GM23338 (cell line): ENCODE results near the gene UCP3. TPM values are rescaled to one million over a fixed set of nuclear protein-coding genes. Genes with fewer than 3 reads are reported as not detected.

Experiments
- ATAC-seq: fragments of 200-7000 bp; cut with Tn5 transposase; 3 replicates; pipeline ENCODE4 v1.9.1; 2020
- DNase-seq: peaks from one replicate; pipeline ENCODE4 v3.0.0-alpha.2; 2015; ENCODE audit warnings: low spot score
- H2AFZ ChIP-seq: fragments of 200-600 bp; sonication (generic); 2 replicates; pipeline ENCODE4 v1.8.0; 2016; ENCODE audit warnings: antibody characterized with exemption, mild to moderate bottlenecking, moderate library complexity
- H3F3A ChIP-seq: fragments of 200-600 bp; sonication (generic); replicated peaks from 2 replicates; pipeline ENCODE4 v1.8.0; 2017; ENCODE audit warnings: antibody characterized with exemption, mixed run types, low read depth
- H3K27ac ChIP-seq: fragments of 200-600 bp; sonication (generic); 2 replicates; pipeline ENCODE4 v1.6.1; 2016; ENCODE audit warnings: low read depth
- H3K27me3 ChIP-seq: fragments of 200-600 bp; sonication (generic); 2 replicates; pipeline ENCODE4 v1.8.0; 2016; ENCODE audit warnings: mild to moderate bottlenecking, mixed run types, moderate library complexity; ENCODE audit not compliant: insufficient read depth
- H3K36me3 ChIP-seq: fragments of 200-600 bp; sonication (generic); 2 replicates; pipeline ENCODE4 v1.8.0; 2016; ENCODE audit warnings: mild to moderate bottlenecking; ENCODE audit not compliant: insufficient read depth
- H3K4me1 ChIP-seq: fragments of 200-600 bp; sonication (generic); 2 replicates; pipeline ENCODE4 v1.8.0; 2016; ENCODE audit warnings: mild to moderate bottlenecking, moderate library complexity; ENCODE audit not compliant: insufficient read depth
- H3K4me2 ChIP-seq: fragments of 200-600 bp; sonication (generic); 2 replicates; pipeline ENCODE4 v1.7.1; 2017; ENCODE audit warnings: mixed run types
- H3K4me3 ChIP-seq: fragments of 200-600 bp; sonication (generic); 2 replicates; pipeline ENCODE4 v1.6.1; 2016; ENCODE audit warnings: mixed run types
- H3K79me2 ChIP-seq: fragments of 200-600 bp; sonication (generic); replicated peaks from 2 replicates; pipeline ENCODE4 v1.8.0; 2017; ENCODE audit warnings: mild to moderate bottlenecking; ENCODE audit not compliant: insufficient read depth
- H3K9me2 ChIP-seq: fragments of 200-600 bp; sonication (generic); 2 replicates; pipeline ENCODE4 v1.8.0; 2017; ENCODE audit not compliant: insufficient read depth
- H4K20me1 ChIP-seq: fragments of 200-600 bp; sonication (generic); replicated peaks from 2 replicates; pipeline ENCODE4 v1.8.0; 2017; ENCODE audit warnings: mild to moderate bottlenecking; ENCODE audit not compliant: insufficient read depth
- H3K27ac Mint-ChIP-seq: 2 replicates; pipeline ENCODE4 v1.8.0; 2020; ENCODE audit warnings: inconsistent platforms, mild to moderate bottlenecking, moderate library complexity, mixed read lengths
- H3K27me3 Mint-ChIP-seq: 3 replicates; pipeline ENCODE4 v1.8.0; 2022; ENCODE audit warnings: low read depth, mild to moderate bottlenecking, moderate library complexity, mixed read lengths, inconsistent platforms; ENCODE audit not compliant: insufficient read depth, poor library complexity
- H3K36me3 Mint-ChIP-seq: 3 replicates; pipeline ENCODE4 v1.8.0; 2021; ENCODE audit warnings: low read depth, mild to moderate bottlenecking, inconsistent platforms, moderate library complexity, mixed read lengths
- H3K4me1 Mint-ChIP-seq: 3 replicates; pipeline ENCODE4 v1.8.0; 2020; ENCODE audit warnings: mild to moderate bottlenecking, inconsistent platforms, mixed read lengths
- H3K4me3 Mint-ChIP-seq: 3 replicates; pipeline ENCODE4 v1.8.0; 2021; ENCODE audit warnings: moderate library complexity, mild to moderate bottlenecking, inconsistent platforms, mixed read lengths
- H3K9me3 Mint-ChIP-seq: 3 replicates; pipeline ENCODE4 v1.8.0; 2020; ENCODE audit warnings: moderate library complexity, mild to moderate bottlenecking, inconsistent platforms, mixed read lengths
- CREB1 ChIP-seq: fragments of 250-450 bp; sonication (Bioruptor Pico); IDR thresholded peaks from 2 replicates; pipeline ENCODE4 v1.5.0; 2020; ENCODE audit warnings: low read depth, mild to moderate bottlenecking, moderate library complexity
- EZH2 ChIP-seq: fragments of 200-600 bp; sonication (generic); IDR thresholded peaks from one replicate; pipeline ENCODE4 v1.8.0; 2017; ENCODE audit warnings: antibody characterized with exemption, mild to moderate bottlenecking, low read depth; ENCODE audit not compliant: unreplicated experiment
- EZH2phosphoT487 ChIP-seq: fragments of 200-600 bp; sonication (generic); IDR thresholded peaks from one replicate; pipeline ENCODE4 v1.8.1; 2018; ENCODE audit warnings: antibody characterized with exemption; ENCODE audit not compliant: unreplicated experiment
- JUNB ChIP-seq: IDR thresholded peaks from one replicate; pipeline ENCODE4 v1.6.1; 2016; ENCODE audit warnings: antibody characterized with exemption; ENCODE audit not compliant: unreplicated experiment
- NANOG ChIP-seq: IDR thresholded peaks from 2 replicates; pipeline ENCODE4 v1.6.1; 2016; ENCODE audit warnings: antibody characterized with exemption, borderline replicate concordance
- POLR2AphosphoS5 ChIP-seq: IDR thresholded peaks from 2 replicates; pipeline ENCODE4 v1.6.1; 2016; ENCODE audit warnings: antibody characterized with exemption, low read depth
- STAT1 ChIP-seq: IDR thresholded peaks from one replicate; pipeline ENCODE4 v1.6.1; 2016; ENCODE audit warnings: antibody characterized with exemption; ENCODE audit not compliant: unreplicated experiment
- ZNF114 ChIP-seq: fragments of 250-450 bp; sonication (Bioruptor Pico); IDR thresholded peaks from 2 replicates; pipeline ENCODE4 v1.5.0; 2020; ENCODE audit warnings: mild to moderate bottlenecking, moderate library complexity
- ZNF331 ChIP-seq: fragments of 250-450 bp; sonication (Bioruptor Pico); IDR thresholded peaks from 2 replicates; pipeline ENCODE4 v1.5.0; 2020; ENCODE audit warnings: low read depth, mild to moderate bottlenecking, moderate library complexity
- polyA plus RNA-seq: library from polyadenylated mRNA; unstranded; fragments of >200 nt; fragmentation: Nextera tagmentation; extraction: Ambion mirVana; gene quantifications from 2 replicates; pipeline ENCODE4 v1.2.1, GENCODE V29; 2016
- total RNA-seq: library from RNA; depleted of rRNA; stranded (reverse); fragments of >200 nt; shearing (Covaris generic); gene quantifications from 2 replicates; pipeline ENCODE4 v1.2.3, GENCODE V29; 2014
- TF ChIP-seq, protein P1 (sequence below): fragments of 250-450 bp; sonication (Bioruptor Pico); IDR thresholded peaks from 2 replicates; pipeline ENCODE4 v1.5.0; 2020; ENCODE audit warnings: mild to moderate bottlenecking, moderate library complexity
- TF ChIP-seq, protein P2 (sequence below): IDR thresholded peaks from 2 replicates; pipeline ENCODE4 v1.6.1; 2016; ENCODE audit warnings: antibody characterized with exemption
- TF ChIP-seq, protein P3 (sequence below), 2 experiments: fragments of 200-600 bp in 1 of 2; sonication (generic) in 1 of 2; conservative IDR thresholded peaks; 2 replicates each; pipeline versions ENCODE4 v1.5.1 to v1.6.1; 2016 to 2017; ENCODE audit warnings: antibody characterized with exemption in 2 of 2, low read depth in 2 of 2, mild to moderate bottlenecking in 2 of 2, moderate library complexity in 1 of 2
- TF ChIP-seq, protein P4 (sequence below): IDR thresholded peaks from one replicate; pipeline ENCODE4 v1.6.1; 2018; ENCODE audit warnings: antibody characterized with exemption; ENCODE audit not compliant: unreplicated experiment

Gene UCP3
- total and polyA plus RNA-seq, 2 experiments from 2014 or later: 0.21 to 0.40 TPM

DNA sequence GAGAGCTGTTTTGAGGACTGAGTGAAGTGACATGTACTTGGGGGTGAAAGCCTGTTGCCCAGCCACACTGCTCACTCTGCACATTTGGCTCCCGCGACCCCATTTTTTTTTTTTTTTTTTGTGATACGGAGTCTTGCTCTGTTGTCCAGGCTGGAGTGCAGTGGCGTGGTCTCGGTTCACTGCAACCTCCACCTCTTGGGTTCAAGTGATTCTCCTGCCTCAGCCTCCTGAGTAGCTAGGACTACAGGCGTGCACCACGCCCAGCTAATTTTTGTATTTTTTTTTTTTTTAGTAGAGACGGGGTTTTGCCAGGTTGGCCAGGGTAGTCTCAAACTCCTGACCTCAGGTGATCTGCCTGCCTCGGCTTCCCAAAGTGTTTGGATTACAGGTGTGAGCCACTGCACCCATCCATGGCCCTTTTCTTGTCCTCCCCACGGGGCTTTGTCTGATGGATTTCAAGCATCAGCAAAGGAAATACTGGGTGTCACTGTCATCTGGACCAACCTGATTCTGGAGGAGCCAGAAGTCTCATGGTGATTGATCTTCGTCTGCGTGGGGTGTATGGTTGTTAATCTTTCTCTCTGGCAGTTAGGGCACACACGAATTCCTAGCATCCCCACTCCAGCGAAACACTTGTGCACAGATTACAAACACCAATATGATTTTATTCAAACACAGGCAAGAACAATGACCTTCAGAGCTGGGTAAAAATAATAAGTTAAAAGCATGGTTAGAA lies 3.4 kb upstream of the UCP3 start:
- H3K36me3 ChIP-seq: no peaks in the 10 kb centered on the region
- no peaks in the 10 kb centered on the region for H3K27me3 ChIP-seq
- H4K20me1 ChIP-seq: no peaks in the 10 kb centered on the region
- Mint-ChIP-seq H3K36me3 (peaks cover 15% of the 10 kb centered on the region), H3K4me3 (no peak overlapping the region), H3K27ac (no peak overlapping the region), H3K27me3 (peaks cover 9% of the 10 kb centered on the region), H3K9me3 (no peaks in the 10 kb centered on the region), H3K4me1 (peaks cover 17% of the 10 kb centered on the region)
- no peak overlapping the region for H3K4me3 ChIP-seq
- DNase-seq (no peak), ATAC-seq (no peak)
- H2AFZ ChIP-seq: no peak overlapping the region
- no peaks in the 10 kb centered on the region for H3K79me2 ChIP-seq
- H3F3A ChIP-seq: no peaks in the 10 kb centered on the region
- 0 out of 2 replicates have a peak, but pooled peaks cover 5% of the 10 kb centered on the region for H3K4me1 ChIP-seq
- TF ChIP-seq POLR2AphosphoS5: no peak
- TF ChIP-seq, protein P1, sequence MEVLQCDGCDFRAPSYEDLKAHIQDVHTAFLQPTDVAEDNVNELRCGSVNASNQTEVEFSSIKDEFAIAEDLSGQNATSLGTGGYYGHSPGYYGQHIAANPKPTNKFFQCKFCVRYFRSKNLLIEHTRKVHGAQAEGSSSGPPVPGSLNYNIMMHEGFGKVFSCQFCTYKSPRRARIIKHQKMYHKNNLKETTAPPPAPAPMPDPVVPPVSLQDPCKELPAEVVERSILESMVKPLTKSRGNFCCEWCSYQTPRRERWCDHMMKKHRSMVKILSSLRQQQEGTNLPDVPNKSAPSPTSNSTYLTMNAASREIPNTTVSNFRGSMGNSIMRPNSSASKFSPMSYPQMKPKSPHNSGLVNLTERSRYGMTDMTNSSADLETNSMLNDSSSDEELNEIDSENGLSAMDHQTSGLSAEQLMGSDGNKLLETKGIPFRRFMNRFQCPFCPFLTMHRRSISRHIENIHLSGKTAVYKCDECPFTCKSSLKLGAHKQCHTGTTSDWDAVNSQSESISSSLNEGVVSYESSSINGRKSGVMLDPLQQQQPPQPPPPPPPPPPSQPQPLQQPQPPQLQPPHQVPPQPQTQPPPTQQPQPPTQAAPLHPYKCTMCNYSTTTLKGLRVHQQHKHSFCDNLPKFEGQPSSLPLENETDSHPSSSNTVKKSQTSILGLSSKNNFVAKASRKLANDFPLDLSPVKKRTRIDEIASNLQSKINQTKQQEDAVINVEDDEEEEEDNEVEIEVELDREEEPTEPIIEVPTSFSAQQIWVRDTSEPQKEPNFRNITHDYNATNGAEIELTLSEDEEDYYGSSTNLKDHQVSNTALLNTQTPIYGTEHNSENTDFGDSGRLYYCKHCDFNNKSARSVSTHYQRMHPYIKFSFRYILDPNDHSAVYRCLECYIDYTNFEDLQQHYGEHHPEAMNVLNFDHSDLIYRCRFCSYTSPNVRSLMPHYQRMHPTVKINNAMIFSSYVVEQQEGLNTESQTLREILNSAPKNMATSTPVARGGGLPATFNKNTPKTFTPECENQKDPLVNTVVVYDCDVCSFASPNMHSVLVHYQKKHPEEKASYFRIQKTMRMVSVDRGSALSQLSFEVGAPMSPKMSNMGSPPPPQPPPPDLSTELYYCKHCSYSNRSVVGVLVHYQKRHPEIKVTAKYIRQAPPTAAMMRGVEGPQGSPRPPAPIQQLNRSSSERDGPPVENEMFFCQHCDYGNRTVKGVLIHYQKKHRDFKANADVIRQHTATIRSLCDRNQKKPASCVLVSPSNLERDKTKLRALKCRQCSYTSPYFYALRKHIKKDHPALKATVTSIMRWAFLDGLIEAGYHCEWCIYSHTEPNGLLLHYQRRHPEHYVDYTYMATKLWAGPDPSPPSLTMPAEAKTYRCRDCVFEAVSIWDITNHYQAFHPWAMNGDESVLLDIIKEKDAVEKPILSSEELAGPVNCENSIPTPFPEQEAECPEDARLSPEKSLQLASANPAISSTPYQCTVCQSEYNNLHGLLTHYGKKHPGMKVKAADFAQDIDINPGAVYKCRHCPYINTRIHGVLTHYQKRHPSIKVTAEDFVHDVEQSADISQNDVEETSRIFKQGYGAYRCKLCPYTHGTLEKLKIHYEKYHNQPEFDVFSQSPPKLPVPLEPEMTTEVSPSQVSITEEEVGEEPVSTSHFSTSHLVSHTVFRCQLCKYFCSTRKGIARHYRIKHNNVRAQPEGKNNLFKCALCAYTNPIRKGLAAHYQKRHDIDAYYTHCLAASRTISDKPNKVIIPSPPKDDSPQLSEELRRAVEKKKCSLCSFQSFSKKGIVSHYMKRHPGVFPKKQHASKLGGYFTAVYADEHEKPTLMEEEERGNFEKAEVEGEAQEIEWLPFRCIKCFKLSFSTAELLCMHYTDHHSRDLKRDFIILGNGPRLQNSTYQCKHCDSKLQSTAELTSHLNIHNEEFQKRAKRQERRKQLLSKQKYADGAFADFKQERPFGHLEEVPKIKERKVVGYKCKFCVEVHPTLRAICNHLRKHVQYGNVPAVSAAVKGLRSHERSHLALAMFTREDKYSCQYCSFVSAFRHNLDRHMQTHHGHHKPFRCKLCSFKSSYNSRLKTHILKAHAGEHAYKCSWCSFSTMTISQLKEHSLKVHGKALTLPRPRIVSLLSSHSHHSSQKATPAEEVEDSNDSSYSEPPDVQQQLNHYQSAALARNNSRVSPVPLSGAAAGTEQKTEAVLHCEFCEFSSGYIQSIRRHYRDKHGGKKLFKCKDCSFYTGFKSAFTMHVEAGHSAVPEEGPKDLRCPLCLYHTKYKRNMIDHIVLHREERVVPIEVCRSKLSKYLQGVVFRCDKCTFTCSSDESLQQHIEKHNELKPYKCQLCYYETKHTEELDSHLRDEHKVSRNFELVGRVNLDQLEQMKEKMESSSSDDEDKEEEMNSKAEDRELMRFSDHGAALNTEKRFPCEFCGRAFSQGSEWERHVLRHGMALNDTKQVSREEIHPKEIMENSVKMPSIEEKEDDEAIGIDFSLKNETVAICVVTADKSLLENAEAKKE (CRISPR knock-in tag): no peak
- no peak for TF ChIP-seq NANOG
- TF ChIP-seq, protein P2, sequence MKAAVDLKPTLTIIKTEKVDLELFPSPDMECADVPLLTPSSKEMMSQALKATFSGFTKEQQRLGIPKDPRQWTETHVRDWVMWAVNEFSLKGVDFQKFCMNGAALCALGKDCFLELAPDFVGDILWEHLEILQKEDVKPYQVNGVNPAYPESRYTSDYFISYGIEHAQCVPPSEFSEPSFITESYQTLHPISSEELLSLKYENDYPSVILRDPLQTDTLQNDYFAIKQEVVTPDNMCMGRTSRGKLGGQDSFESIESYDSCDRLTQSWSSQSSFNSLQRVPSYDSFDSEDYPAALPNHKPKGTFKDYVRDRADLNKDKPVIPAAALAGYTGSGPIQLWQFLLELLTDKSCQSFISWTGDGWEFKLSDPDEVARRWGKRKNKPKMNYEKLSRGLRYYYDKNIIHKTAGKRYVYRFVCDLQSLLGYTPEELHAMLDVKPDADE: no peak
- TF ChIP-seq, protein P3, sequence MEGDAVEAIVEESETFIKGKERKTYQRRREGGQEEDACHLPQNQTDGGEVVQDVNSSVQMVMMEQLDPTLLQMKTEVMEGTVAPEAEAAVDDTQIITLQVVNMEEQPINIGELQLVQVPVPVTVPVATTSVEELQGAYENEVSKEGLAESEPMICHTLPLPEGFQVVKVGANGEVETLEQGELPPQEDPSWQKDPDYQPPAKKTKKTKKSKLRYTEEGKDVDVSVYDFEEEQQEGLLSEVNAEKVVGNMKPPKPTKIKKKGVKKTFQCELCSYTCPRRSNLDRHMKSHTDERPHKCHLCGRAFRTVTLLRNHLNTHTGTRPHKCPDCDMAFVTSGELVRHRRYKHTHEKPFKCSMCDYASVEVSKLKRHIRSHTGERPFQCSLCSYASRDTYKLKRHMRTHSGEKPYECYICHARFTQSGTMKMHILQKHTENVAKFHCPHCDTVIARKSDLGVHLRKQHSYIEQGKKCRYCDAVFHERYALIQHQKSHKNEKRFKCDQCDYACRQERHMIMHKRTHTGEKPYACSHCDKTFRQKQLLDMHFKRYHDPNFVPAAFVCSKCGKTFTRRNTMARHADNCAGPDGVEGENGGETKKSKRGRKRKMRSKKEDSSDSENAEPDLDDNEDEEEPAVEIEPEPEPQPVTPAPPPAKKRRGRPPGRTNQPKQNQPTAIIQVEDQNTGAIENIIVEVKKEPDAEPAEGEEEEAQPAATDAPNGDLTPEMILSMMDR (conservative IDR thresholded peaks at IDR 0.05; ENCODE audit: low read depth in 2 of 2): no peak
- no peak for TF ChIP-seq ZNF114
- TF ChIP-seq, protein P4, sequence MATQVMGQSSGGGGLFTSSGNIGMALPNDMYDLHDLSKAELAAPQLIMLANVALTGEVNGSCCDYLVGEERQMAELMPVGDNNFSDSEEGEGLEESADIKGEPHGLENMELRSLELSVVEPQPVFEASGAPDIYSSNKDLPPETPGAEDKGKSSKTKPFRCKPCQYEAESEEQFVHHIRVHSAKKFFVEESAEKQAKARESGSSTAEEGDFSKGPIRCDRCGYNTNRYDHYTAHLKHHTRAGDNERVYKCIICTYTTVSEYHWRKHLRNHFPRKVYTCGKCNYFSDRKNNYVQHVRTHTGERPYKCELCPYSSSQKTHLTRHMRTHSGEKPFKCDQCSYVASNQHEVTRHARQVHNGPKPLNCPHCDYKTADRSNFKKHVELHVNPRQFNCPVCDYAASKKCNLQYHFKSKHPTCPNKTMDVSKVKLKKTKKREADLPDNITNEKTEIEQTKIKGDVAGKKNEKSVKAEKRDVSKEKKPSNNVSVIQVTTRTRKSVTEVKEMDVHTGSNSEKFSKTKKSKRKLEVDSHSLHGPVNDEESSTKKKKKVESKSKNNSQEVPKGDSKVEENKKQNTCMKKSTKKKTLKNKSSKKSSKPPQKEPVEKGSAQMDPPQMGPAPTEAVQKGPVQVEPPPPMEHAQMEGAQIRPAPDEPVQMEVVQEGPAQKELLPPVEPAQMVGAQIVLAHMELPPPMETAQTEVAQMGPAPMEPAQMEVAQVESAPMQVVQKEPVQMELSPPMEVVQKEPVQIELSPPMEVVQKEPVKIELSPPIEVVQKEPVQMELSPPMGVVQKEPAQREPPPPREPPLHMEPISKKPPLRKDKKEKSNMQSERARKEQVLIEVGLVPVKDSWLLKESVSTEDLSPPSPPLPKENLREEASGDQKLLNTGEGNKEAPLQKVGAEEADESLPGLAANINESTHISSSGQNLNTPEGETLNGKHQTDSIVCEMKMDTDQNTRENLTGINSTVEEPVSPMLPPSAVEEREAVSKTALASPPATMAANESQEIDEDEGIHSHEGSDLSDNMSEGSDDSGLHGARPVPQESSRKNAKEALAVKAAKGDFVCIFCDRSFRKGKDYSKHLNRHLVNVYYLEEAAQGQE: no peak
- no peak for TF ChIP-seq EZH2
- no peak for TF ChIP-seq ZNF331 (CRISPR knock-in tag)
- TF ChIP-seq EZH2phosphoT487: no peak
- TF ChIP-seq STAT1: no peak
- TF ChIP-seq CREB1: no peak
- no peak for TF ChIP-seq JUNB
- no peak overlapping the region for H3K27ac ChIP-seq
- H3K9me2 ChIP-seq: no peaks in the 10 kb centered on the region; the same call in 1 of the 2 replicates
- H3K4me2 ChIP-seq: no peak overlapping the region
